Cardiac septum (tissue), 1 donor: ENCODE measurements around the gene CLP1. TPM values are rescaled to one million over a fixed set of nuclear protein-coding genes. Genes with fewer than 3 reads are reported as not detected.
"Not testable (repeated sequence)": the region's sequence is repeated elsewhere in the genome, so short reads cannot be mapped to it uniquely, and the experiment has no call there.

Experiments used
- DNase-seq: peaks from one replicate; pipeline ENCODE4 v3.0.0-alpha.2; 2020; ENCODE audit warnings: low spot score
- intact Hi-C: fragments of 100-400 bp; cut with DNase I; formaldehyde crosslinking; loops from one replicate; pipeline ENCODE4 v1.14.0; 2022
- total RNA-seq: library from RNA; stranded (reverse); fragmentation: NEBNext Ultra II Directional; extraction: Animal tissue kit (Norgen Biotek cat#: 25700); gene quantifications from one replicate; pipeline ENCODE4 v1.2.1, GENCODE V29; 2021
- donor health status: DM: no; HTN: no; CAD: no.

CLP1 gene
- total RNA-seq, 1 donor from 2014 or later = 5.8 TPM

DNA sequence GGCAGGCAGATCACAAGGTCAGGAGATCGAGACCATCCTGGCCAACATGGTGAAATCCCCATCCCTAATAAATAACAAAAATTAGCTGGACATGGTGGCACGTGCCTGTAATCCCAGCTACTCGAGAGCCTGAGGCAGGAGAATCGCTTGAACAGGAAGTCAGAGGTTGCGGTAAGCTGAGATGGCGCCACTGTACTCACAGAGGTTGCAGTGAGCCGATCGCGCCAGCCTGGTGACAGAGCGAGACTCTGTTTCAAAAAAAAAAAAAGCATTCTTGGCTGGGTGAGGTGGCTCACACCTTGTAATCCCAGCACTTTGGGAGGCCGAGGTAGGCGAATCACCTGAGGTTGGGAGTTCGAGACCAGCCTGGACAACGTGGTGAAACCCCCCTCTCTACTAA is 5.3 kb upstream of the CLP1 start:
- intact Hi-C loops, DNase-seq: not testable (repeated sequence)

DNA sequence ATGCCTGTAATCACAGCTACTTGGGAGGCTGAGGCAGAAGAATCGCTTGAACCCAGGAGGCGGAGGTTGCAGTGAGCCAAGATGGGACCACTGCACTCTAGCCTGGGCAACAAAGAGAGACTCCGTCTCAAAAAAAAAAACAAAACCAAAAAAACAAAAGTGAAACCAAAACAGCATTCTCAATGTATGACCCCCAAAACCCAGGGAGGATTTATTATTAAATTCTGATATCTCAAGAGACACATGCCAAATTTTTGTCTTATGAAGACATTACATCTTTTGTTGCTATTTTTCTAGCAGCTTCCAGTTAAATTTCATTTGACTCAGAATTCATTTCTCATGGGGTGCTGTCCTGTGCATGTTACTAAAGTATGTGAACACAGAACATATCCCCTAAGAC is 4.9 kb upstream of the CLP1 start:
- DNase-seq = no peak
- intact Hi-C loops = no loop called here

DNA sequence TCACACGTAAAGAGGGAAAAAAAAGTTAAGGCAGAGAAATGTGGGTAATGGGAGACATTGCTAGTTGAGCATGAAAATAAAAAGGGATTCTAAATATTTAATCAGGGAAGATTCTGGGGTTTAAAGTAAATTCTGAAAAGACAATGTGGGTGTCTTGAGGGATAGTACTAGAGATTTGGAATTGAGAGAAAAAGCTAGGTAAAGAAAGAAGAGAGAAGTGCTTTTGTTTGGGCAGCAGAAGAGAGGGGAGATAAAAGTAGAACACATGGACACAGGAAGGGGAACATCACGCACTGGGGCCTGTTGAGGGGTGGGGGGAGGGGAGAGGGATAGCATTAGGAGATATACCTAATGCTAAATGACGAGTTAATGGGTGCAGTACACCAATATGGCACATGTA is 4.4 kb upstream of the CLP1 start:
- intact Hi-C loops = no loop called here
- no peak for DNase-seq

DNA sequence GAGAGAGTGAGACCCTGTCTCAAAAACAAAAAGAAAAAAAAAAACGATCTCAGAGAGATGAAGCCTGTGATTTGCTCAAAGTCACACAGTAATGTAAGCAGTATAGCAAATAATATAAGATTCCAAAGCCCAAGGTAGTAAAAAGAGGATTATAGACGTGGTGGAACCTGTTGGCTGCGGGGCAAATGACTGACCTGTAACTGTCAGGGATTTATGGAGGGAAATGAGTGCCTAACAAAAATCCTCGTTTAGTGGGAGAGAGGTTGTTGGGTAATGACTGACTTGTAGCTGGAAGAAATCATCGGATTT is 723 bp upstream of the CLP1 start:
- DNase-seq = no peak
- intact Hi-C loops = loop anchor here (2.0 kb wide), 1 partner anchor 922 kb away; the partner anchor contains the start of gene ZFP91

DNA sequence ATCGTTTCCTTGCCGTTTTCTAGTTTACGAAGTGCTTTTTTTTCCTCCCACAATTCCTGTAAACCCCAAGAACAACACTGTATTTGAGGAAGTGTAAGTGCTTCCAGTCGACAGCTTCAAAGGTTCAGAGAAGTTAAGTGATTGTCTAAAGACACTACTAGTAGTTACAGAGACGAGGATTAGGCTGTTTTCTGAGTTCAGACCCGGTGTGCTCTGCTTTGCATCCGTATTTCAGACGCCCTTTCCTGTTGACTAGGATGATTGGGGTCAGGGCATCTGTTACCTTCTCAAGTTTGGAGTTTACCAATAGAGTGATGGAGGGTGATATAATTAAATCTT is 430 bp downstream of the CLP1 start:
- no peak for DNase-seq
- intact Hi-C loops = no loop called here

DNA sequence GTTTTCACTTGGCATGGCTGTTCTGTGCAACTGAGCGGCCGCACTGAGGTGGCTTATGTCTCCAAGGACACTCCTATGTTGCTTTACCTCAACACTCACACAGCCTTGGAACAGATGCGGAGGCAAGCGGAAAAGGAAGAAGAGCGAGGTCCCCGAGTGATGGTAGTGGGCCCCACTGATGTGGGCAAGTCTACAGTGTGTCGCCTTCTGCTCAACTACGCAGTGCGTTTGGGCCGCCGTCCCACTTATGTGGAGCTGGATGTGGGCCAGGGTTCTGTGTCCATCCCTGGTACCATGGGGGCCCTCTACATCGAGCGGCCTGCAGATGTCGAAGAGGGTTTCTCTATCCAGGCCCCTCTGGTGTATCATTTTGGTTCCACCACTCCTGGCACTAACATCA is 2.1 kb downstream of the CLP1 start:
- no peak for DNase-seq
- intact Hi-C loops = no loop called here

DNA sequence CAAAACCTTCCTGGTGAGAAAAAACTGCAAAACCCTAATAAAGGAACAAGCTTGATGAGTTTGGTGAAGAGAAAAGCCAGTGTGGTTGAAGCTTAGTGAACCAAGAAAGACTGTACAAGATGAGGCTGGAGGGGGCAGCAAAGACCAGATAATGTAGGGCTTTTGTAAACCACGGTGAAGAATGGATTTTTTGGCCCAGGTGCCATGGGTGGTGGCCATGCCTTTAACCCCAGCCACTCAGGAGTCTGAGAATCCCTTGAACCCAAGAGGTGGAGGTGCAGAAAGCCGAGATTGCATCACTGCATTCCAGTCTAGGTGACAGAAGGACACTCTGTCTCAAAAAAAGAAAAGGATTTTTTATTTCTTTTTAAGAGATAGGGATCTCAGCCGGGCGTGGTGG is 5.3 kb downstream of the CLP1 start:
- intact Hi-C loops = no loop called here
- no peak for DNase-seq

DNA sequence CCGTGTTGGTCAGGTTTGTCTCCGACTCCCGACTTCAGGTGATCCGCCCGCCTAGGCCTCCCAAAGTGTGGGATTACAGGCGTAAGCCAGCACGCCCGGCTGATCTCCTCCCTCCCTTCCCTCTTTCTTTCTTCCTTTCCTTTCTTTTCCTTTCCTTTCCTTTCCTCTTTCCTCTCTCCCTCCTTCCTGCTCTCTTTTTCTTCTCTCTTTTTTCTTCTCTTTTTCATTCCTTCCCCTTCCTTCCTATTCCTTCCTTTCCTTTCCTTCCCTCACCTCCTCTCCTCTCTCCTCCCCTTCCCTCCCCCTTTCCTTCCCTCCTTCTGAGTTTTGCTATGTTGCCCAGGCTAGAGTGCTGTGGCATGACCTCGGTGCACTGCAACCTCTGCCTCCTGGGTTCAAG is 6.4 kb downstream of the CLP1 start:
- intact Hi-C loops = no loop called here
- no peak for DNase-seq

DNA sequence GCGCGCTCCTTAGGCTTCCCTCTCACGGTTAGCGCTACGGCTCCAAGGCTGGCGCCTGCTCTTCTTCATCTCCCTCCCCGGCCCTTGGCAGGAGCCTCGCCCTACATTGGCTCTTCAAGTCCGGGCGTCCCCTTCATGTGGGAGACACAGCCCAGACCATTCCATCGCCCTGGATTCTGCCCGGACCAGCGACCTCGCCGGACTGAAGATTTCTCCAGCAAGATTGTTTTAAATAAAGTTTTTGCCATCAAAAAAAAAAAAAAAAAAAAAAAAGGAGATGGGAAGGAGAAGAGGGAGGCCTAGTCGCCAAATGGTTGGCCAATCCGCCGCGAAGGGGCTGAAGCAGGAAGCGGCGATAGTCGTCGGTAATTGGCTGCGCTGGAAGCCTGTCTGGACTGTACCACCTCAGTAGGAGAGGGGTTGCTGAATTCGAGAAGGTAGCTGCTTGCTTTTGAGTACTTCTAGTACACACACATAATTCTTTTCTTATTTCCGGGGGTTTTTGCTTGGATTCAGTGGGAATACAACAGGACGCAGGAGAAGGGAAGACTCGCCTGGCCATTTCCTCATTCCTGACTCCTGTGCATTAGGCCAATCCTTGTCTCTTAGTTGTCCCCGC is 9.7 kb downstream of the CLP1 start:
- intact Hi-C loops = loop anchor here (5.0 kb wide), 2 partner anchors 45 to 75 kb away; partner anchors contain the start of genes MED19, SELENOH and TMX2
- peak; percentile 98 for DNase-seq

DNA sequence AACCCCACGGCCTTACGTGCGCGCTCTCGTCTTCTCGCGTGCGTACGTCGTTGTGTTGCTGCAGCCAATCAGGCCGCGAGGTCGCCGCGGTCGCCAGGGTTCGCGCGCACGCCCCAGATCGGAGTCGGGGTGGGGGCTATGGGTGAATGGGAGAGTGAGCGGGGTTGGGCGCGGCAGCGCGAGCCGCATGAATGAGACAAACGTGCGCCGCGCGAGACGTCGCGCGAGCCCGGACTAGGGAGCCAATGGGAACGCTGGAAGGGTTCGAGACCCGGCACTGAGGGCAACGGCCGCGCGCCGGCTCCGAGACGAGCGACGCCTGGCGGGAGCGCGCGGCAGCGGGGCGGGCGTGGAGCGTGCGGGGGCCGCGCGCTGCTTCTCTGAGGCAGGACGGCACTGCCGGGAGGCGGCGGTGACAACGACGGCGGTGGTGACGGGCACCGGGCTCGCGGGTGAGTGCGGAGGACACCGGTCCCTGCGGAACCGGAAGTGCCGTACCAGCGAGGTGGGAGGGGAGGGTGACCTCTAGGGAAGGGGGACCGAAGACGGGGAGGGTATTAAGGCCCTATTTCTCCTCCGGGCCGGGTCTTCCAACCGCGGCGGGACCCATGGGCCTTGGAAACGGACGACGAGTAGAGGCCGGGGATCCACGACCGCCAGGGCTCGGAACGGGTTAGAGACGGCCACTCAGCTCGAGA is 10.3 kb downstream of the CLP1 start, which contains the start of gene ZDHHC5:
TSS of gene ZDHHC5 (plus strand) at position 379 of the 698 bp plus-strand sequence. CDS start 4,977 bp downstream, outside the sequence.
- intact Hi-C loops = loop anchor here (5.0 kb wide), 2 partner anchors 44 to 74 kb away; partner anchors contain the start of genes MED19, SELENOH and TMX2

DNA sequence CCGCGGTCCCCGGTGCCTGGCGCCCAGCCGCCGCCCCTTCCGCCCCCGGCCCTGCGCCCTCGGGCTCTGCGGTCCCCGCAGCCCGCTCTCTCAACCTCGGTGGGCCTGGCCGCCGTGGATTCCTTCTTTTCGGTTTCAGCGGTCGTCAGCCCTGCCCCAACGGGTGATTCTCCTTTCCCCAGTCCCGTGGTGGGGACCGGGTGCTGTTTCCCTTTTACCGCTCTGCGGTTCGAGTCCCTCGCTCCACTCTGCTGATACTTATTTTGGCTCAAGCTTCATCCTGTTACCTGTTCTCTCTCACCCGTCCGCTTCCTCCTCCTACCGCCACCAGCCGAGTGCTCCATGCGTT is 10.8 kb downstream of the CLP1 start:
- DNase-seq = no peak
- intact Hi-C loops = loop anchor here (5.0 kb wide), 2 partner anchors 44 to 74 kb away; partner anchors contain the start of genes MED19, SELENOH and TMX2

More for the DNA sequence above, 10.3 kb downstream of the CLP1 start, which contains the start of gene ZDHHC5:
- peak; percentile 99 for DNase-seq

DNA sequence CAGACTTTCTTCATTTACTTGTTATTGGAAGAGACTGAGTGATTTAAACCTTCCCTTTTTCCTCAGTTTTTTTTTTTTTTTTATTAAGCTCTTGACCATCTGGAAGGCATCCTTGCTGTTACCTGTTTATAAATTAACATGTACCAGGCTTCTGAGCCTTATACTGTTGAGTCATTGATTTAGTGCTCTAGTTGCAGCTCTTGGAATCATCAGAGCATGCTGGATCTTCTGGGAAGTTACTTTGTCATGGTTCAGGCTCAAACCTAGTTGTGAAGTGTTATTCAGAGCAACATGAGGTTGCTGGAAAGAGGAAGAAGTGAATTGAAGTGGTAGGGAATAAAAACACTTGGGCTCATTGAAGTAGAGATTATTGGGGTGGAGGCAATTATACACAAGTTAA is 16.7 kb downstream of the CLP1 start:
- no peak for DNase-seq
- intact Hi-C loops = no loop called here

DNA sequence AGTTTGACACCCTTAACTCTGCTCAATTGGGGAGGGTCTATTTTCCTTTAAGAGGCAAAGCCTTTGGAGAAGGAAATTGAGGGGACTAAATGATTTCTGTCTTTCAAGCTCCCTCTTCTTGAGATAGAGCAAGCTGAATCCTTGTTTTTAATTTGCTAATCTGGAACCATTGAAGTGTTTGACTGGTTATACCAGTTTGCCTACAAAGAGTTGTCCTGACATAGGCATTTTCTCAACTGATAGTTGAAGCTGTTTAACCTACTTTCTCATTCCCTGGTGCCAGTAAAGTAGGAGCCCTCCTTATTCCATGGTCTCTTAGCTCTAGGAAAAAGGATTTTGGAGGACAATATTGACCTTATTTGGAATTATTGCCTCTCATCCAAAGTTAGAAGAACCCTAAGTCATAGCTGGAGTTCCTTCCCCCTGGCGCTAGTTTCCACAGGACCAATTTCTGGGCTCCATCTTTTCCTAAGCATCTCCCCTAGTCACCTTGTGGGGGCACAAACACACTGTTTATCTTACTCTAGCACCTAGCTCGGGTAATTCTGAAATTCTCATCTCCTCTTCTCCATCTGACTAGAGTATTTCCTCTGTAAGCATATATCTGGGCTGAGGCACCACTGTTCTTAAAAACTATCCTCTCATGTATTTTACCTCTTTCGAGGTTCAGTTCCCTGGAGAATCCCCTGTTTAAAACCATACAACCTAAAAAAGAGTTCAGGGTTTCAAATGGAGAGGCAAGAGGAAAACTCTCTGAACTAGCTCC is 17.8 kb downstream of the CLP1 start:
- no peak for DNase-seq
- intact Hi-C loops = no loop called here

DNA sequence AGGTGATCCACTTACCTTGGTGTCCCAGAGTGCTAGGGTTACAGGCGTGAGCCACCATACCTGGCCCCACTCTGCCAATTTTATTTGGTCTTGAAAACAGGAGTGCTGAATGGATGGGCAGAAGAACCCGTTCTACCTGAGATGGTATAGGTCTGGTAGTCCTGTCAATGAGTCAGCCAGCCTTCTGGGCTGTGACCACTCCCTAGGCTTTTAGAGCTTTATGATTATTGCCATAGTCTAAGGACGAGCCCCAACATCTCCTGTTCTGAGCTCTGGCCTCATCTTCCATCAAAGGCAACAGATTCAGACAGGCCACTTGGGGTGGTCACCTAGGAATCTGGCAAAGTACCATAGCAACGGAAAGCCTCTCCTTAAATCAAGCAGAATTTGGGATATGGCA is 21.8 kb downstream of the CLP1 start:
- intact Hi-C loops = no loop called here
- DNase-seq = no peak

DNA sequence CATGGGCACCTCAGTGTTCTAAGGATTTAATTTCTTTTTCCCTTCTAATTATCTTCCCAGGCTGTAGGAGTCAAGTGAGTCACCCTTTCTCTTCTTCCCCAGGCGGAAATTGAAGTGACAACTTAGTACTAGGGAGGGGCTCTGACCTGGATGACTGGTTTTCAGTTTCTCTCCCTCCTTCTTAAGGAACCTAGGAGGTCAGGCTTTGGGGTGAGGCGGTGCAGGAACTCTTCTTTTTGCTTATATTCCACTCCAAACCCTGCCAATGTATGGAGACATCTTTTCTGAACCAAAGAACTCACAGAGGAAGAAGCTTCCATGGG is 23.0 kb downstream of the CLP1 start:
- DNase-seq = no peak
- intact Hi-C loops = no loop called here

DNA sequence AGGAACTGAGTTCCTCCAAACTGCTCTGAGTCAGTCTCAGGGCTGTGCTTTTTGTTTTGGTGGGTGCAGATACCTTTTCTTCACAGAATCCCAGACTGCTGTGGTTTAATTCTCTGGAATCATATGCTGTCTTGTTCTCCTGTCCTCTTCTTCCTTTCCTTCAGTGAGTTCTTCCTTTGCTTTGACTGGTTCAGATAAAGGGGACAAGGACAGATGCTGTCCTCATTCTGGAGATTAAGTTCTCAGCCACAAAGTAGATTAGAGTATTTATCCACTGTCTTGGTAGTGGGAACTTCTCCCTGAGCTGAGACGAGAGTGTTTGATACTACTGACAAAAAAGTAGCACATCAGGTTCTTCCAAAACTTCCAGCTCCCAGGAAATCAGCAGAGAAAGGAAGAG is 23.6 kb downstream of the CLP1 start:
- intact Hi-C loops = no loop called here
- no peak for DNase-seq

DNA sequence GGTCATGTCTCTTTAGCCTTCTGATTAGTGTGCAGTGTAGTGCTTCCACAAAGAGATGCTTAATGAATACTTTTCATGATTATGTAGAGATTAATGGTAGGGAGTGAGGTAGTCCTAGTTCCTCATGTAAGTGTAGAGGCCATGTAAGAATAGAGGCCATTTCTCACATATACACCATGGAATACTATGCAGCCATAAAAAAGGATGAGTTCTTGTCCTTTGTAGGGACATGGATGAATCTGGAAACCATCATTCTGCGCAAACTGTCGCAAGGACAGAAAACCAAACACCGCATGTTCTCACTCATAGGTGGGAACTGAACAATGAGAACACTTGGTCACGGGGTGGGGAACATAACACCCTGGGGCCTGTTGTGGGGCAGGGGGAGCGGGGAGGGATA is 32.9 kb downstream of the CLP1 start:
- intact Hi-C loops, DNase-seq: not testable (repeated sequence)

DNA sequence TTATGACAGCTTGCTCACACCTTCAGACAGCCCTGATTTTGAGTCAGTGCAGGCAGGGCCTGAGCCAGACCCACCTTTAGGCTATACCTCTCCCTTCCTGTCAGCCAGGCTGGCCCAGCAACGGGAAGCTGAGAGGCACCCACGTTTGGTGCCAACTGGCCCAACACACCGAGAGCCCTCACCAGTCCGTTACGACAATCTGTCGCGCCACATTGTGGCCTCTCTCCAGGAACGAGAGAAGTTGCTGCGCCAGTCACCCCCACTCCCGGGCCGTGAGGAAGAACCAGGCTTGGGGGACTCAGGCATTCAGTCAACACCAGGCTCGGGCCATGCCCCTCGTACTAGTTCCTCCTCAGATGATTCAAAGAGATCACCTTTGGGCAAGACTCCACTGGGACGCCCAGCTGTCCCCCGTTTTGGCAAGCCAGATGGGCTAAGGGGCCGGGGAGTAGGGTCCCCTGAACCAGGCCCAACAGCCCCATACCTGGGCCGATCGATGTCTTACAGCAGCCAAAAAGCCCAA is 41.3 kb downstream of the CLP1 start:
- intact Hi-C loops = no loop called here
- no peak for DNase-seq

DNA sequence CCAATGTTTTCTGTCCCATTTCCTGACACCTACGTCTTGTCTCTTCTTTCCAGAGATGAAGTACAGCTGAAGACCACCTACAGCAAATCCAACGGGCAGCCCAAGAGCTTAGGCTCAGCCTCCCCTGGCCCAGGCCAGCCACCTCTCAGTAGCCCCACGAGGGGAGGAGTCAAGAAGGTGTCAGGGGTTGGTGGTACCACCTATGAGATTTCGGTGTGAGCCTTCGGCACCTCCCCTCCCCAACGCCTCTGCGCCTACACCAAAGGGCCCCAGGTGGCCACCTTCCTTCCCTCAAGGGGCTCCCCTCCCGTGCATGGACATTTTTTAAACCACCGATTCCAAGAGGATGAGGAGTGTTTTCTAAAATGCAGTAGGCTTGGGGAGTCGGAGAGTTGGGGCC is 42.3 kb downstream of the CLP1 start:
- intact Hi-C loops = no loop called here

DNA sequence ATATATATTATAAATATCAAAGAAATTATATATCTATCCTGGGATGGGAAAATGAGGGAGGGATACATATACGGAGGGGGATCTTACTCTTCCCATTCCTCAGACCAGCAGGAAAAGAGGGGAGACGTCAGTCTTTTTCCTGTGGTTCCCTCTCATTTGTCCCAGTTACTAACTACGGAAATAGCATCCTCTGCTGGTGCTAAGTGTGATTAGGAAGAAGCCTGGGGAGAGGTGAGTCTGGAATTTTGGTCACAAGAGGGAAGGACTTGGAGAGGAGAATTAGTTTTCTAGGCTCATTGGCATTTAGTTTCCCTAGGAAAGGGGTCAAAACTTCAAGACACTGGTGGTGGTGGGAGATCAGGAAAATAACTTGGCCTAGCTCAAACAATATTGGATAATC is 42.9 kb downstream of the CLP1 start:
- DNase-seq = no peak
- intact Hi-C loops = no loop called here

More for the DNA sequence above, 42.3 kb downstream of the CLP1 start:
- no peak for DNase-seq

DNA sequence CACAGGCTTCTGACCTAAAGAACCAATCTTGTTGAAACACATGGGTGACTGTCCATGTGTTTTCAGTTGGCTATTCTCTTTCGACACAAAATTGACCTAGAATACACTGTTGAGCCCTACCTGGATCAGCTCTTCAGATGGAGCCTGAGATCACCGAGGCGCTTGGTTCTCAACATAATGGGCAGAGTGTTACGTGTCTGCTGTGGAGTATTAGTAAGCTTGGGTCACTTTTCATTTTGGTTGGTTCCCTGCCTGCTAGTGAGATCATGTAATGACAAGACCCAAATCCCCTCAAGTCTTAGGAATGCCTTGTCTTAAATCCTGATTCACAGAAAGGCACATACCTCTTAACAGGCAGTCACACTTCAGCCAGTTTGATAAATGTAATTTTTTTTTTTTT is 45.8 kb downstream of the CLP1 start:
- DNase-seq = no peak
- intact Hi-C loops = no loop called here
